K562 (cell line): ENCODE measurements around the gene NUP98. TPM values are rescaled to one million over a fixed set of nuclear protein-coding genes. Genes with fewer than 3 reads are reported as not detected.

Source experiments
- ATAC-seq: fragments of 200-7000 bp; cut with Tn5 transposase; 3 replicates; pipeline ENCODE4 v1.9.1; 2020; ENCODE audit warnings: moderate library complexity
- BruUV-seq: library from RNA; stranded (reverse); fragments of 400-500 nt; replicated peaks from 2 replicates; lab custom pipeline; 2021; lab: Mats Ljungman, UMichigan
- CTCF ChIA-PET: fragments of 300-600 bp; formaldehyde crosslinking; extraction: SDS; loops from one replicate; lab custom pipeline; 2021; ENCODE audit warnings: low intra/inter-chr PET ratio; lab: Yijun Ruan, JAX
- POLR2A ChIA-PET: fragments of 300-600, 350-650 bp; sonication (Branson Sonifier 250); formaldehyde crosslinking; extraction: SDS; loops from one replicate; lab custom pipeline; 2021; ENCODE audit warnings: antibody characterized with exemption, inconsistent platforms; lab: Yijun Ruan, JAX
- DNase-seq, 4 experiments: peaks; one replicate each; pipeline versions ENCODE4 v3.0.0 to v3.0.0-alpha.2; 2011 to 2018; ENCODE audit warnings: low spot score in 3 of 4, mixed read lengths in 3 of 4; ENCODE audit errors: extremely low read depth in 1 of 4
- FAIRE-seq: peaks from 2 replicates; lab custom pipeline; 2011; peaks lifted over from hg19 to GRCh38; lab: Jason Lieb, UNC
- H2AFZ ChIP-seq: 2 replicates; pipeline ENCODE4 v1.6.0; 2011; ENCODE audit warnings: low read depth, low read length, control low read depth, inconsistent platforms
- H3K27ac ChIP-seq: fragments of 200-600 bp; 3 replicates; pipeline ENCODE4 v1.8.0; 2011; ENCODE audit warnings: low read depth, mild to moderate bottlenecking, control low read depth, inconsistent platforms, low read length, moderate library complexity, mixed read lengths; ENCODE audit errors: extremely low read depth
- H3K27me3 ChIP-seq, 2 experiments: fragments of 300-600 bp in 1 of 2; 2 replicates in 1 of 2; 3 replicates in 1 of 2; pipeline versions ENCODE4 v1.6.0 to v1.8.0; 2011; ENCODE audit warnings: inconsistent platforms in 2 of 2, low read length in 2 of 2, mild to moderate bottlenecking in 1 of 2, mixed read lengths in 1 of 2, moderate library complexity in 1 of 2; ENCODE audit not compliant: control insufficient read depth in 2 of 2, insufficient read depth in 2 of 2
- H3K36me3 ChIP-seq: fragments of 300-600 bp; 3 replicates; pipeline ENCODE4 v1.8.0; 2011; ENCODE audit warnings: mild to moderate bottlenecking, low read length, inconsistent platforms; ENCODE audit not compliant: control insufficient read depth, insufficient read depth
- H3K4me1 ChIP-seq, 2 experiments: fragments of 200-600 bp in 1 of 2; replicated peaks in 1 of 2; 2 replicates in 1 of 2; 3 replicates in 1 of 2; pipeline versions ENCODE4 v1.5.1 to v1.8.0; 2011; ENCODE audit warnings: inconsistent platforms in 2 of 2, low read length in 2 of 2, mild to moderate bottlenecking in 1 of 2, mixed read lengths in 1 of 2, moderate library complexity in 1 of 2; ENCODE audit not compliant: control insufficient read depth in 2 of 2, insufficient read depth in 2 of 2
- H3K4me2 ChIP-seq: 2 replicates; pipeline ENCODE4 v1.6.1; 2011; ENCODE audit warnings: low read length, control low read depth, inconsistent platforms, mixed read lengths; ENCODE audit not compliant: insufficient read depth
- H3K4me3 ChIP-seq: fragments of 200-600 bp; sonication (generic), shearing (Covaris generic); 2 replicates; pipeline ENCODE4 v1.5.1; 2016; ENCODE audit warnings: control low read depth, inconsistent platforms
- H3K79me2 ChIP-seq: fragments of 200-600 bp; 3 replicates; pipeline ENCODE4 v1.8.0; 2011; ENCODE audit warnings: low read length, inconsistent platforms; ENCODE audit not compliant: control insufficient read depth, insufficient read depth
- H3K9ac ChIP-seq, 2 experiments: 2 replicates each; pipeline versions ENCODE4 v1.6.0 to v1.6.1; 2011; ENCODE audit warnings: low read depth in 2 of 2, low read length in 2 of 2, control low read depth in 1 of 2, inconsistent platforms in 1 of 2, mild to moderate bottlenecking in 1 of 2, mixed read lengths in 1 of 2; ENCODE audit not compliant: insufficient read depth in 1 of 2
- H3K9me1 ChIP-seq: one replicate; pipeline ENCODE4 v1.6.0; 2011; ENCODE audit warnings: inconsistent platforms, mild to moderate bottlenecking, low read length, moderate library complexity; ENCODE audit not compliant: control insufficient read depth, insufficient read depth
- H3K9me3 ChIP-seq: replicated peaks from 2 replicates; pipeline ENCODE4 v1.5.1; 2011; ENCODE audit warnings: low read depth, low read length, inconsistent platforms; ENCODE audit not compliant: control insufficient read depth, insufficient read depth
- H4K20me1 ChIP-seq: replicated peaks from 2 replicates; pipeline ENCODE4 v1.6.1; 2011; ENCODE audit warnings: low read length, inconsistent platforms, mixed read lengths; ENCODE audit not compliant: control insufficient read depth, insufficient read depth
- BRF1 ChIP-seq: IDR thresholded peaks from 3 replicates; pipeline ENCODE4 v1.6.1; 2011; ENCODE audit warnings: borderline replicate concordance, mild to moderate bottlenecking; ENCODE audit not compliant: insufficient read length; ENCODE audit errors: extremely low read depth
- HDAC2 ChIP-seq: fragments of 450-650 bp; IDR thresholded peaks from 2 replicates; pipeline ENCODE4 v1.6.1; 2016; ENCODE audit warnings: mild to moderate bottlenecking
- KDM2B ChIP-seq: fragments of 250-450 bp; sonication (Bioruptor Pico); IDR thresholded peaks from 2 replicates; pipeline ENCODE4 v1.8.0; 2021; ENCODE audit warnings: mild to moderate bottlenecking, moderate library complexity
- KLF10 ChIP-seq: fragments of 250-450 bp; sonication (Bioruptor Pico); IDR thresholded peaks from 2 replicates; pipeline ENCODE4 v1.6.1; 2021; ENCODE audit warnings: matching md5 sums
- NFIX ChIP-seq: fragments of 250-450 bp; sonication (Bioruptor Pico); IDR thresholded peaks from 2 replicates; pipeline ENCODE4 v1.4.0; 2020; ENCODE audit warnings: low read depth, mild to moderate bottlenecking, moderate library complexity
- RBFOX2 ChIP-seq: fragments of 200-400 bp; formaldehyde crosslinking; IDR thresholded peaks from 2 replicates; pipeline ENCODE4 v1.6.1; 2017; ENCODE audit warnings: low read depth, mild to moderate bottlenecking, low read length, moderate library complexity
- RBM17 ChIP-seq: fragments of 200-400 bp; formaldehyde crosslinking; IDR thresholded peaks from 2 replicates; pipeline ENCODE4 v1.6.1; 2017; ENCODE audit warnings: low read depth, mild to moderate bottlenecking, low read length, borderline replicate concordance
- SMAD3 ChIP-seq: fragments of 450-650 bp; formaldehyde crosslinking; conservative IDR thresholded peaks from 2 replicates; pipeline ENCODE4 v1.4.0; 2020; ENCODE audit warnings: mild to moderate bottlenecking
- SMC3 ChIP-seq: conservative IDR thresholded peaks from 2 replicates; pipeline ENCODE4 v1.6.1; 2011; ENCODE audit warnings: low read depth, low read length, improper control_type of control experiment; ENCODE audit not compliant: insufficient read depth
- ZNF175 ChIP-seq: fragments of 200-800 bp; sonication (Bioruptor generic); IDR thresholded peaks from 2 replicates; pipeline ENCODE4 v1.6.1; 2016; ENCODE audit warnings: low read depth, mild to moderate bottlenecking, missing genetic modification characterization, missing compliant biosample characterization
- ZNF778 ChIP-seq: fragments of 450-650 bp; formaldehyde crosslinking; IDR thresholded peaks from 2 replicates; pipeline ENCODE4 v1.4.0; 2020; ENCODE audit warnings: mild to moderate bottlenecking, moderate library complexity
- ZSCAN29 ChIP-seq: fragments of 450-650 bp; IDR thresholded peaks from 2 replicates; pipeline ENCODE4 v1.6.1; 2017
- WGBS: fragments of 100-300 bp; shearing (Covaris generic); methylation state at CpG from one replicate; pipeline ENCODE4 v1.1.6; 2016; ENCODE audit warnings: low coverage, mixed read lengths; ENCODE audit not compliant: insufficient coverage; ENCODE audit errors: missing lambda C conversion rate; 5-methylcytosine and 5-hydroxymethylcytosine counted together
- in situ Hi-C: fragments of 300-500 bp; cut with MboI; formaldehyde crosslinking; loops from 4 replicates; pipeline ENCODE4 v1.15.0; 2018; ENCODE audit warnings: inconsistent platforms, mixed read lengths
- intact Hi-C: fragments of 100-400 bp; cut with micrococcal nuclease; formaldehyde crosslinking; loops from 2 replicates; pipeline ENCODE4 v1.14.2; 2022
- polyA plus RNA-seq, 8 experiments: library from polyadenylated mRNA; depleted of rRNA in 4 of 8; stranded (reverse) in 5 of 8; unstranded in 3 of 8; fragments of >200 nt; fragmentation: Nextera tagmentation in 2 of 8; fragmentation: Illumina TruSeq in 1 of 8; extraction: Ambion mirVana in 2 of 8; extraction: Trizol in 1 of 8; gene quantifications; 2 replicates each; pipeline versions ENCODE4 v1.2.1 to v1.2.3, GENCODE V29; 2011 to 2014; ENCODE audit warnings: inconsistent platforms in 1 of 8, missing spikeins in 1 of 8
- total RNA-seq, 7 experiments: library from RNA; depleted of rRNA in 6 of 7; stranded (reverse); fragments of >200 nt in 6 of 7; fragmentation: Illumina TruSeq in 2 of 7; extraction: Trizol in 2 of 7; gene quantifications; 2 replicates each; pipeline versions ENCODE4 v1.2.1 to v1.2.3, GENCODE V29; 2011 to 2021; ENCODE audit warnings: low replicate concordance in 1 of 7
- TF ChIP-seq, protein P1 (sequence below), 2 experiments: fragments of 450-650 bp; IDR thresholded peaks; 2 replicates each; pipeline ENCODE4 v1.6.1; 2016
- TF ChIP-seq, protein P2 (sequence below): IDR thresholded peaks from 2 replicates; pipeline ENCODE4 v1.6.1; 2012; ENCODE audit warnings: low read depth, low read length, improper control_type of control experiment, borderline replicate concordance
- TF ChIP-seq, protein P3 (sequence below), 3 experiments: fragments of 200-800 bp in 1 of 3; sonication (Bioruptor generic) in 1 of 3; sonication (generic) in 1 of 3; formaldehyde crosslinking in 1 of 3; IDR thresholded peaks; 2 replicates each; pipeline versions ENCODE4 v1.6.1 to v1.8.0; 2016 to 2022; ENCODE audit warnings: mild to moderate bottlenecking in 2 of 3, missing compliant biosample characterization in 2 of 3, missing genetic modification characterization in 2 of 3, missing genetic modification reagents in 1 of 3

NUP98 gene
- total and polyA plus RNA-seq, 9 of the 15 experiments (the other 6 are each of a cell fraction or from before 2014, with no cell fraction given), result 45.1 to 196 (median 130) TPM

DNA sequence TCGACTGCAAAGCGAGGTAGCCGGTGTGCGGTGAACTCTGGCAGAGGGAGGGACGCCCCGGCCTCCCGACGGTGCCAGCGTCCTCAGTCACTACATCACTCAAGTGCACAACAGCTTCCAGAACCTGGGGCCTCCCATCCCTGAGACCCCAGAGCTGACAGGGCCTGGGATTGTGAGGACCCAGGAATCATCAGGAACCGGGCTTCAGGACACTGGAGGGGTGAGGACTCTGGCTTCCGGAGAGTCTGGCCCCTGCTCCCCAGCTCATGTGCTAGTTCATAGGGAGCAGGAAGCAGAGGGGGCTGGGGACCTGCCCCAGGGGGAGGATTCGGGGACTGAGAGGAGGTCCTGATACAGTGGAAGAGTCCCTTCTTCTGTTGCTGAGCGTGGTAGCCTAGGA lies 160.2 kb downstream of the NUP98 start:
- H3K79me2 ChIP-seq, result no peaks in the 10 kb centered on the region
- H3K27ac ChIP-seq, result no peak overlapping the region
- peaks cover 0 to 10% of the 10 kb centered on the region in 2 experiments; a peak in 2 of 5 replicates for H3K4me1 ChIP-seq
- no peak for DNase-seq
- BruUV-seq, result no TSS peak
- peaks cover 25 to 63% of the 10 kb centered on the region in 2 experiments for H3K27me3 ChIP-seq
- ChIA-PET CTCF (no interaction called here), POLR2A (interaction anchor here (0.6 to 1.5 kb wide), 2 partner anchors 27 to 407 kb away, joined by 3 to 5 read pairs; no protein-coding TSS in a partner anchor)
- no peak overlapping the region for H3K4me2 ChIP-seq
- no peak overlapping the region; a peak in 1 of 4 replicates for H3K9ac ChIP-seq
- TF ChIP-seq ZNF175, result no peak
- no peak for TF ChIP-seq SMAD3 (CRISPR knock-in tag)
- no peak for TF ChIP-seq BRF1
- no peak for TF ChIP-seq ZSCAN29
- no peak for TF ChIP-seq SMC3
- no peak for TF ChIP-seq ZNF778 (CRISPR knock-in tag)
- TF ChIP-seq KDM2B, result no peak
- TF ChIP-seq, protein P1, sequence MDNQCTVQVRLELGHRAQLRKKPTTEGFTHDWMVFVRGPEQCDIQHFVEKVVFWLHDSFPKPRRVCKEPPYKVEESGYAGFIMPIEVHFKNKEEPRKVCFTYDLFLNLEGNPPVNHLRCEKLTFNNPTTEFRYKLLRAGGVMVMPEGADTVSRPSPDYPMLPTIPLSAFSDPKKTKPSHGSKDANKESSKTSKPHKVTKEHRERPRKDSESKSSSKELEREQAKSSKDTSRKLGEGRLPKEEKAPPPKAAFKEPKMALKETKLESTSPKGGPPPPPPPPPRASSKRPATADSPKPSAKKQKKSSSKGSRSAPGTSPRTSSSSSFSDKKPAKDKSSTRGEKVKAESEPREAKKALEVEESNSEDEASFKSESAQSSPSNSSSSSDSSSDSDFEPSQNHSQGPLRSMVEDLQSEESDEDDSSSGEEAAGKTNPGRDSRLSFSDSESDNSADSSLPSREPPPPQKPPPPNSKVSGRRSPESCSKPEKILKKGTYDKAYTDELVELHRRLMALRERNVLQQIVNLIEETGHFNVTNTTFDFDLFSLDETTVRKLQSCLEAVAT (IDR thresholded peaks at IDR 0.05), result no peak
- TF ChIP-seq RBFOX2, result no peak
- TF ChIP-seq HDAC2, result no peak
- TF ChIP-seq, protein P2, sequence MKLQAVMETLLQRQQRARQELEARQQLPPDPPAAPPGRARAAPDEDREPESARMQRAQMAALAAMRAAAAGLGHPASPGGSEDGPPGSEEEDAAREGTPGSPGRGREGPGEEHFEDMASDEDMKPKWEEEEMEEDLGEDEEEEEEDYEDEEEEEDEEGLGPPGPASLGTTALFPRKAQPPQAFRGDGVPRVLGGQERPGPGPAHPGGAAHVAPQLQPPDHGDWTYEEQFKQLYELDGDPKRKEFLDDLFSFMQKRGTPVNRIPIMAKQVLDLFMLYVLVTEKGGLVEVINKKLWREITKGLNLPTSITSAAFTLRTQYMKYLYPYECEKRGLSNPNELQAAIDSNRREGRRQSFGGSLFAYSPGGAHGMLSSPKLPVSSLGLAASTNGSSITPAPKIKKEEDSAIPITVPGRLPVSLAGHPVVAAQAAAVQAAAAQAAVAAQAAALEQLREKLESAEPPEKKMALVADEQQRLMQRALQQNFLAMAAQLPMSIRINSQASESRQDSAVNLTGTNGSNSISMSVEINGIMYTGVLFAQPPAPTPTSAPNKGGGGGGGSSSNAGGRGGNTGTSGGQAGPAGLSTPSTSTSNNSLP, result no peak
- no peak for TF ChIP-seq KLF10 (CRISPR knock-in tag)
- no peak for TF ChIP-seq RBM17
- TF ChIP-seq NFIX (CRISPR knock-in tag), result no peak
- TF ChIP-seq, protein P3, sequence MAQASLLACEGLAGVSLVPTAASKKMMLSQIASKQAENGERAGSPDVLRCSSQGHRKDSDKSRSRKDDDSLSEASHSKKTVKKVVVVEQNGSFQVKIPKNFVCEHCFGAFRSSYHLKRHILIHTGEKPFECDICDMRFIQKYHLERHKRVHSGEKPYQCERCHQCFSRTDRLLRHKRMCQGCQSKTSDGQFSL (CRISPR knock-in tag; IDR thresholded peaks at IDR 0.05), result no peak
- TF ChIP-seq, protein P3 (tag; IDR thresholded peaks at IDR 0.05), result no peak
- no peak for FAIRE-seq
- no peaks in the 10 kb centered on the region for H3K36me3 ChIP-seq
- no peaks in the 10 kb centered on the region for H3K9me3 ChIP-seq
- no peak for ATAC-seq
- no peaks in the 10 kb centered on the region for H3K9me1 ChIP-seq
- in situ Hi-C loops (no loop called here), intact Hi-C loops (no loop called here)
- no peak overlapping the region for H3K4me3 ChIP-seq
- no peak overlapping the region for H2AFZ ChIP-seq
- H4K20me1 ChIP-seq, result no peaks in the 10 kb centered on the region; the same call in 1 of the 2 replicates
- 11% methylated on average over 11 of the region's 13 CpGs for WGBS
